Measurements from ENCODE around the gene PUS1.
A peak's percentile ranks its signal among the peaks of the same experiment; 100 is the strongest.

The PUS1 gene

DNA sequence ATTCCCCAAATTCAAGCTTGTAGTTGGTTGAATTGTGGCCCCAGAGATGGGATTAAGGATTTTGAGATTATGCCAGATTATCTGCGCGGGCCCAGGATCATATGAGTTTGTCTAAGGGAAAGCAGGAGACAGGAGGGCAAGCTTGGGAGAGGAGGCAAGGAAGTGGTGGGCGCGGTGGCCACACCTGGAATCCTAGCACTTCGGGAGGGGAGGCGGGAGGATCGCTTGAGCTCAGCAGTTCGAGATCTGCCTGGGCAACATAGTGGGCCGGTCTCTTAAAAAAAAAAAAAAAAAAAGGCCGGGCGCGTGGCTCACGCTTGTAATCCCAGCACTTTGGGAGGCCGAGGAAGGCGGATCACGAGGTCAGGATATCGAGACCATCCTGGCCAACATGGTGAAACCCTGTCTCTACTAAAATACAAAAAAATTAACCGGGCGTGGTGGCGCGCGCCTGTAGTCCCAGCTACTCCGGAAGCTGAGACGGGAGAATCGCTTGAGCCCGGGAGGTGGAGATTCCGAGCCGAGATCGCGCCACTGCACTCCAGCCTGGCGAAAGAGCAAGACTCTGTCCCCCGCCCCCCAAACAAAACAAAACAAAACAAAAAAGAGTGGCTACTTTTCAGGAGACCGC lies 881 bp upstream of the PUS1 start:
- CTCF ChIA-PET, result interaction anchor here (0.6 to 1.4 kb wide), 3 partner anchors 65 to 100 kb away, joined by 3 read pairs; partner anchors contain the start of gene MMP17
- peak overlapping the region; percentile 73 for H3K4me3 ChIP-seq (ENCODE audit: low read depth, low read length)
- no peak for DNase-seq (ENCODE audit: low read depth, low spot score)
- POLR2A ChIA-PET, result interaction anchor here (0.7 kb wide), 1 partner anchor 56 kb away, joined by 3 read pairs; no protein-coding TSS in a partner anchor
- no peak for TF ChIP-seq CTCF (IDR thresholded peaks at IDR 0.05; ENCODE audit: insufficient read depth, low read length, missing control alignments)

DNA sequence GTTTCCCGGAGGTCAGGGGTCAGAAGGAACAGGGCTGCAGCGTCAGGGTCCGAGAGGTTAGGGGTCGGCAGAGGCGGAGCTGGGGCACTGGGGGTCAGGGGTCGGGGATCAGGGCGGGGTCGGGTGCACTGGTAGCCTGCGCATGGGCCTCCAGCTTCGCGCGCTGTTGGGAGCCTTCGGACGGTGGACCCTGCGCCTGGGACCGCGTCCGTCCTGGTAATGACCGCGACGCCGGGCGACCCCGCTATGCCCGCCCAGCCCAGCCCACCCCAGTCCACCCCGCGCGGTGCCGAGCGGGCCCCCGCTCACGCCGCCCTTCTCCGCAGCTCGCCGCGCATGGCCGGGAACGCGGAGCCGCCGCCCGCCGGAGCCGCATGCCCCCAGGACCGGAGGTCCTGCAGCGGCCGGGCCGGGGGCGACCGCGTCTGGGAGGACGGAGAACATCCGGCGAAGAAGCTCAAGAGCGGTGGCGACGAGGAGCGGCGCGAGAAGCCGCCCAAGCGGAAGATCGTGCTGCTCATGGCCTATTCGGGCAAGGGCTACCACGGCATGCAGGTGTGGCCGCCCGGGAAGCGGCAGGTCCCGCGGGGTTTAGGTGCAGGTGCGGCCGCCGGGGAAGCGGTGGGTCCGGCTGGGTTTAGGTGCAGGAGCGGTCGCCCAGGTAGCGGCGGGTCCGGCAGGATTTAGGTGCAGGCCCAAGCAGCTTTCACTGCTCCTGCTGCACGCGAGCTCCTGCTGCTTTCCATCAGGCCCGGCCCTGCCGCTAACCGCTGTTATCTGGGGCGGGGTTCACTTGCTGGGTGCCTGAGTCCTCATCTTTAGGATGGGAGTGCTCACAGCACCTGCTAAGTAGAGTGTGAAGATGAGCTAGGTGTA lies 743 bp downstream of the PUS1 start:
- DNase-seq (ENCODE audit: low read depth, low spot score), result no peak
- H3K4me3 ChIP-seq (ENCODE audit: low read depth, low read length), result peak overlapping the region; percentile 89
- POLR2A ChIA-PET, result interaction anchor here (0.9 to 1.1 kb wide), 2 partner anchors 20 to 33 kb away, joined by 3 read pairs; partner anchors contain the start of gene EP400
- CTCF ChIA-PET, result interaction anchor here (1.0 to 1.1 kb wide), 2 partner anchors 17 to 92 kb away, joined by 3 read pairs; no protein-coding TSS in a partner anchor
- no peak for TF ChIP-seq CTCF (IDR thresholded peaks at IDR 0.05; ENCODE audit: insufficient read depth, low read length, missing control alignments)

DNA sequence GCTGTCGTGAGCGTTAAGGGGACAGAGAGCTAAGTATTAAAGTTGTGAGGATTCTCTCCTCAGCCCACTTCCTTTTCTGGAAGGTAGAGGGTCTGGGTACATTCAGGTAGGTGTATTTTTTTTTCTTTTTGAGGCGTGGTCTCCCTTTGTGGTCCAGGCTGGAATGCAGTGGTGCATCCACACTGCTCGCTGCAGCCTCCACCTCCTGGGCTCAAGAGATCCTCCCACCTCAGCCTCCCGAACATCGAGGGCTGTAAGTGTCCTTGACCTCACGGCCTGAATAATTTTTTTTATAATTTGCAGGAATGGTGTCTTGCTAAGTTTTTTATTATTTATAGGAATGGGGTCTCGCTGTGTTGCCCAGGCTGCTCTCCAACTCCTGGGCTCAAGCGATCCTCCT lies 1.4 kb downstream of the PUS1 start:
- no peak for TF ChIP-seq CTCF (IDR thresholded peaks at IDR 0.05; ENCODE audit: insufficient read depth, low read length, missing control alignments)
- CTCF ChIA-PET, result interaction anchor here (1.0 to 1.1 kb wide), 2 partner anchors 17 to 93 kb away, joined by 3 read pairs; no protein-coding TSS in a partner anchor
- POLR2A ChIA-PET, result no interaction called here
- H3K4me3 ChIP-seq (ENCODE audit: low read depth, low read length), result peak overlapping the region; percentile 89
- no peak for DNase-seq (ENCODE audit: low read depth, low spot score)

- POLR2A ChIA-PET, result no interaction called here
- CTCF ChIA-PET, result no interaction called here
- no peak for DNase-seq (ENCODE audit: low read depth, low spot score)
- no peak overlapping the region for H3K4me3 ChIP-seq (ENCODE audit: low read depth, low read length)
- TF ChIP-seq CTCF (IDR thresholded peaks at IDR 0.05; ENCODE audit: insufficient read depth, low read length, missing control alignments), result no peak
Measured at GRCh38 chr12:131933387-131933786, 4.3 kb downstream of the PUS1 start.

GRCh38 chr12:131934535-131934934 lies 5.5 kb downstream of the PUS1 start:
- H3K4me3 ChIP-seq (ENCODE audit: low read depth, low read length), result no peak overlapping the region
- CTCF ChIA-PET, result no interaction called here
- DNase-seq (ENCODE audit: low read depth, low spot score), result no peak
- no peak for TF ChIP-seq CTCF (IDR thresholded peaks at IDR 0.05; ENCODE audit: insufficient read depth, low read length, missing control alignments)
- POLR2A ChIA-PET, result no interaction called here

- DNase-seq (ENCODE audit: low read depth, low spot score), result no peak
- TF ChIP-seq CTCF (IDR thresholded peaks at IDR 0.05; ENCODE audit: insufficient read depth, low read length, missing control alignments), result no peak
- ChIA-PET CTCF (no interaction called here), POLR2A (no interaction called here)
- H3K4me3 ChIP-seq (ENCODE audit: low read depth, low read length), result no peak overlapping the region
Measured at GRCh38 chr12:131938082-131938481, 9.0 kb downstream of the PUS1 start.

Data from AG04449 (cell line).